ENCODE measurements around the gene DLX5. TPM values are rescaled to one million over a fixed set of nuclear protein-coding genes. Genes with fewer than 3 reads are reported as not detected.

DLX5 gene
- total RNA-seq, 1 donor from 2014 or later, result 0.27 TPM

DNA sequence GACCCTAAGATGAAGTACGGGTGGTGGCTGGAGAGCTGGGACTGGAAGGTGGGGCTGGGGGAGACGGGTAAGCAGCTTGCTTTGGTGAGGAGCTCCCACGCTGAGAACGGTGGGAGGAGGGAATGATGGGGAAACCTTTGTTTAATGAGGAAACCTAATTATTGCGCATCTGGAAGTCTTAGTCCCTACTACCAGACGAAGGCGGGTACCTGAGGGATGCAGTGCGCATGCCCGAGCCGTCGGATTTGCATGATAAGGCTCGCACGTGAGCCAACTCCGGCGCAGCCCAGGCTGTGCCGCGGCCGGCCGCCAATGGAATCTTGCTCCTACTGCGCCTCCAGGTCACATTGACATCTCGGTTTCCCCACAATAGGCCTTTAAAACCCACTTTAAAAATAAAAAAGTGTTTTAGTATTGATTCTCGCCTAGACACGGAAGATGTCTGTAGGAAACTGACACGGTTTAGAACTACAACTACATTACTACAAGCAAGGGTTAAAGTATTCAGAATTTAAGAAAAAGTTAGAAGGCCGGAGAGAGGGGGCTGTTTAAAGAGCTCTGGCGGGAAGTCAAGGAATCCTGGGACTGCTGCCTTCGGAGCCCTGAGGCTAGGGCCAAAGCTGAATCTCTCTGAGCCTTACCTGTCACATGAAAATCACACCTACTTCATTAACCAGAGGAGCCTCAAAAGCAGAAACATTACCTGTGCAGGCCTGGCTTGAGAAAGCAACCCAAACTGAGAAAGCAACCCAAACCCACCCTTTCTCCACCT lies 31.4 kb downstream of the DLX5 start:
- peaks cover 14% of the 10 kb centered on the region for H3K4me1 Mint-ChIP-seq (ENCODE audit: low read depth)
- peaks cover 6% of the 10 kb centered on the region for H3K36me3 Mint-ChIP-seq (ENCODE audit: low read depth)
- TF ChIP-seq, protein P1, sequence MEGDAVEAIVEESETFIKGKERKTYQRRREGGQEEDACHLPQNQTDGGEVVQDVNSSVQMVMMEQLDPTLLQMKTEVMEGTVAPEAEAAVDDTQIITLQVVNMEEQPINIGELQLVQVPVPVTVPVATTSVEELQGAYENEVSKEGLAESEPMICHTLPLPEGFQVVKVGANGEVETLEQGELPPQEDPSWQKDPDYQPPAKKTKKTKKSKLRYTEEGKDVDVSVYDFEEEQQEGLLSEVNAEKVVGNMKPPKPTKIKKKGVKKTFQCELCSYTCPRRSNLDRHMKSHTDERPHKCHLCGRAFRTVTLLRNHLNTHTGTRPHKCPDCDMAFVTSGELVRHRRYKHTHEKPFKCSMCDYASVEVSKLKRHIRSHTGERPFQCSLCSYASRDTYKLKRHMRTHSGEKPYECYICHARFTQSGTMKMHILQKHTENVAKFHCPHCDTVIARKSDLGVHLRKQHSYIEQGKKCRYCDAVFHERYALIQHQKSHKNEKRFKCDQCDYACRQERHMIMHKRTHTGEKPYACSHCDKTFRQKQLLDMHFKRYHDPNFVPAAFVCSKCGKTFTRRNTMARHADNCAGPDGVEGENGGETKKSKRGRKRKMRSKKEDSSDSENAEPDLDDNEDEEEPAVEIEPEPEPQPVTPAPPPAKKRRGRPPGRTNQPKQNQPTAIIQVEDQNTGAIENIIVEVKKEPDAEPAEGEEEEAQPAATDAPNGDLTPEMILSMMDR (IDR thresholded peaks at IDR 0.05), result no peak
- H3K27ac Mint-ChIP-seq (ENCODE audit: unreplicated experiment), result no peak overlapping the region
- no peak overlapping the region for H3K4me3 Mint-ChIP-seq (ENCODE audit: unreplicated experiment)
- DNase-seq (ENCODE audit: low spot score), result no peak
- no peaks in the 10 kb centered on the region for H3K9me3 Mint-ChIP-seq (ENCODE audit: low read depth)
- peaks cover 86% of the 10 kb centered on the region for H3K27me3 Mint-ChIP-seq (ENCODE audit: low read depth)

DNA sequence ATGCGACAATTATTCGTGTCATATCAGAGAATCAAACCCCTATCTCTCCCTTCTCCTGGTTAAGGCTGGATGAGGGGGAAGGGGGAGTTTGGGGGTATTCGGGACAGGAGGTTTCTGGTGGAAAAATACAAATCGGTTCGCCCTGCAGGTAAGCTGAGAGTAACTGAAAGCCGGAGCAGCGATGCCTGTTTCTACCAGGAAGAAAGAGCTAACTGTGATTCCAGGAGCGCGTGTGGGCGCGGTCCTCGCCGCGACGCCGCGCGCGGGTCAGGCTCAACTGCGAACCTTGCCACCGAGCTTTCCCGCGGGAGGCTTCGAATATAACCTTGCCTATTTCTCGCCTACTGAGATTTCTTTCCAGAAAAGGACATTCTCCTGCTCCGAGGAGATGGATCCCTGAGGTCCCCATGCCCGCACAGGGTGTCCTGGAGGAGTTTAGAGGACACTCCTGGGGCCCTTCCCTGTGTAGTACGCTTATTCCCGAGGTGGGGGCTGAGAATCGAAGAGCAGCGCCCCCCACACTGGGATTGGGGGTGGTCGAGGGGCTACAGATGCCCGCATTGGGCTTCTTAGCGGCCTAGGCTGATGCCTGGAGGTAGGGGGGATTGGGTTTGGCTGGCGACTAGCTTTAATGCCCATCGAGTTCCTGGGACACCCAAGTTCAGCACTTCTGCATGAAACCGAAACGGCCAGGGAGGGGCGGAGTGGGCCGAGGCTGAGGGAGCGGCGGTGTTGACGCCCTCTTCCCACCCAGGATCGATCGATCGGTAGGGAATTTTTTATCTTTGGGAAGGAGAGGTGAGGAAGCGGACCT lies 32.2 kb downstream of the DLX5 start:
- Mint-ChIP-seq H3K4me3 (ENCODE audit: unreplicated experiment) (no peak overlapping the region), H3K9me3 (ENCODE audit: low read depth) (no peaks in the 10 kb centered on the region), H3K27ac (ENCODE audit: unreplicated experiment) (no peak overlapping the region), H3K36me3 (ENCODE audit: low read depth) (peaks cover 6% of the 10 kb centered on the region), H3K4me1 (ENCODE audit: low read depth) (peaks cover 9% of the 10 kb centered on the region), H3K27me3 (ENCODE audit: low read depth) (peaks cover 84% of the 10 kb centered on the region)
- TF ChIP-seq, protein P1 (IDR thresholded peaks at IDR 0.05), result no peak
- DNase-seq (ENCODE audit: low spot score), result no peak

DNA sequence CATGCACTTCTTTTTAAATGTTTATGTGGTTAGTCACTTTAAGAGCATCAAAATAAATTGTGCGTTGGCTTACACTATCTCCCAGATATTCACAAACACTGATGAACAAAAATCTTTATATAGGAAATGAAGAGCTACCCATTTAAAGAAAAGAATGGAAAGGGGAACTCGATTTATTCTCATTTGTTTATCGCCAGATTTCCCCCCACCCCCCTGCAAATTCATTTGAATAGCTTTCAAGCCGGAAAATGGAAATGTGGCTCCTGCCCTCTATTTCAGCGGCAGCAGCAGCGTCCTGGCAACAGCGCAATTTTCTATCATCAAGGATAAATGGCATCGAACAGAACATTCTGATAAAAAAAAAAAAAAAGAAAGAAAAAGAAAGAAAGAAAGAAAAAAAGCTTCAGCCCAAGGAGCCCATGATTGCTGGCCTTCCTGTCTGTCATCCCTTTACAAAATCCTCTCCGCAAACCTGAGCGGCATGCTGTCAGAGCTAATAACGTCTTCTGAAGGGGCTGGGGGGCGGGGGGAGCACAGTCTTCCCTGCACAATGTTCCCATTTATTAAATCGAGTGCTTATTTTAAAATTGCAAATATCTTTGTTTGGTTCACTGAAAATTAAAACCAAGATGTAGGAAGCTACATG lies 33.0 kb downstream of the DLX5 start:
- Mint-ChIP-seq H3K27me3 (ENCODE audit: low read depth) (peaks cover 83% of the 10 kb centered on the region), H3K36me3 (ENCODE audit: low read depth) (peaks cover 6% of the 10 kb centered on the region), H3K9me3 (ENCODE audit: low read depth) (no peaks in the 10 kb centered on the region), H3K4me1 (ENCODE audit: low read depth) (peaks cover 5% of the 10 kb centered on the region), H3K4me3 (ENCODE audit: unreplicated experiment) (no peak overlapping the region), H3K27ac (ENCODE audit: unreplicated experiment) (no peak overlapping the region)
- DNase-seq (ENCODE audit: low spot score), result no peak
- TF ChIP-seq, protein P1 (IDR thresholded peaks at IDR 0.05), result no peak

DNA sequence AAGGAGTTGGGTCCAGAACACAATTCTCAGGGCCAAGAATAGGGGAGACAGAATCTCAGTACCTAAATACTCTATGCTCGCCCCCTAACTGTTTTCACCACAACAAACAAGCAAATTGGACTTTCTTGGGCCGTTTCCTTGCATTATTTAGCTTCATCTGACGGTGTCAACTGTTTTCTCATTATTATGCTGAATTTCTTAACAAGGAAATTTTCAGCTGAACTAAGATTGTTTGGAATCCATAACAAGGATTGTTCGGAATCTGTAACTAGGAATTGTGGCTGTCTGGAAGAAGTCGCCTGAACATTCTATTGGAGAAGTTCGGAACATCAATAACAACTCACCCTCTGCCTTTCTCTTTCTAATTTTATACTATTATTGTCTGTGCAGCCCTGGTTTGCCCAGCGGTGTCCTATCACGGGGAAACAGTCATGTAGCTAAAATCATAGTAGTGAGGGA lies 34.7 kb downstream of the DLX5 start:
- TF ChIP-seq, protein P1 (IDR thresholded peaks at IDR 0.05), result no peak
- no peak for DNase-seq (ENCODE audit: low spot score)
- Mint-ChIP-seq H3K36me3 (ENCODE audit: low read depth) (peaks cover 6% of the 10 kb centered on the region), H3K4me1 (ENCODE audit: low read depth) (peaks cover 4% of the 10 kb centered on the region), H3K4me3 (ENCODE audit: unreplicated experiment) (no peak overlapping the region), H3K27me3 (ENCODE audit: low read depth) (peaks cover 84% of the 10 kb centered on the region), H3K9me3 (ENCODE audit: low read depth) (no peaks in the 10 kb centered on the region), H3K27ac (ENCODE audit: unreplicated experiment) (no peak overlapping the region)
